Right cardiac atrium (tissue), 5 donors: ENCODE results near the gene NRP1. TPM values are rescaled to one million over a fixed set of nuclear protein-coding genes. Genes with fewer than 3 reads are reported as not detected.

Experiments
- ATAC-seq, 2 donors: fragments of 200-7000 bp; cut with Tn5 transposase; one replicate each; pipeline versions ENCODE4 v1.8.0 to v1.9.1; 2020; ENCODE audit warnings: moderate library complexity in 2 of 2, mild to moderate bottlenecking in 1 of 2
- DNase-seq, 3 donors: peaks; one replicate each; pipeline ENCODE4 v3.0.0-alpha.2; 2020
- H3K27ac ChIP-seq: one replicate; pipeline ENCODE4 v1.5.1; 2013; ENCODE audit warnings: mild to moderate bottlenecking, low read length, control low read depth, moderate library complexity
- H3K27me3 ChIP-seq: one replicate; pipeline ENCODE4 v1.6.1; 2013; ENCODE audit not compliant: control insufficient read depth, insufficient read depth
- H3K4me1 ChIP-seq: one replicate; pipeline ENCODE4 v1.6.1; 2013; ENCODE audit warnings: low read length; ENCODE audit not compliant: control insufficient read depth, insufficient read depth
- H3K4me3 ChIP-seq: one replicate; pipeline ENCODE4 v1.5.1; 2013; ENCODE audit warnings: low read length, control low read depth
- H3K9me3 ChIP-seq: one replicate; pipeline ENCODE4 v1.6.1; 2013; ENCODE audit warnings: low read length; ENCODE audit not compliant: control insufficient read depth
- WGBS: extraction: QIAGEN DNeasy Blood & Tissue Kit; methylation state at CpG from one replicate; pipeline ENCODE4 v1.1.7; 2013; 5-methylcytosine and 5-hydroxymethylcytosine counted together
- intact Hi-C, 4 donors: fragments of 100-400 bp; cut with DNase I; formaldehyde crosslinking; loops; one replicate each; pipeline versions ENCODE4 v1.11.0 to v1.14.0; 2022 to 2023
- polyA plus RNA-seq: library from polyadenylated mRNA; stranded (reverse); fragments of 200-250 nt; gene quantifications from one replicate; pipeline ENCODE4 v1.2.3, GENCODE V29; 2013
- total RNA-seq, 4 donors: library from RNA; stranded (reverse); fragmentation: NEBNext Ultra II Directional; extraction: Animal tissue kit (Norgen Biotek cat#: 25700); gene quantifications; one replicate each; pipeline ENCODE4 v1.2.1, GENCODE V29; 2021
- donor health status: healthy with polysubstance abuse.
- donor health status: DM: no; HTN: yes; CAD: no.
- donor health status: DM: no; HTN: no; CAD: no.
- donor health status: DM: no; HTN: yes; CAD: no; lungs with severe emphysema.
- donor health status: DM: yes; HTN: yes; CAD: no.

NRP1 gene
- total and polyA plus RNA-seq, 5 donors, result 37.7 to 98.8 (median 92.5) TPM

- no peaks in the 10 kb centered on the region for H3K9me3 ChIP-seq
- DNase-seq, result no peak
- intact Hi-C loops, result no loop called here
Observed at GRCh38 chr10:33157103-33157502, 177.4 kb downstream of the NRP1 start.

GRCh38 chr10:33155720-33156638 lies 178.5 kb downstream of the NRP1 start:
- H3K9me3 ChIP-seq, result no peaks in the 10 kb centered on the region
- ATAC-seq, result peak in 1 of 2 donors; percentile 45
- no peak for DNase-seq
- intact Hi-C loops, result no loop called here
- no peak overlapping the region for H3K4me3 ChIP-seq
- no peaks in the 10 kb centered on the region for H3K27me3 ChIP-seq
- H3K4me1 ChIP-seq, result peaks cover 4% of the 10 kb centered on the region
- peak overlapping the region; percentile 26 for H3K27ac ChIP-seq
- 68% methylated on average over 10 of the region's 10 CpGs for WGBS

More at GRCh38 chr10:33157103-33157502, 177.4 kb downstream of the NRP1 start:
- no peak overlapping the region for H3K4me3 ChIP-seq
- H3K27ac ChIP-seq, result no peak overlapping the region
- WGBS, result 80% methylated on average over 4 of the region's 4 CpGs
- no peak for ATAC-seq
- H3K27me3 ChIP-seq, result no peaks in the 10 kb centered on the region
- H3K4me1 ChIP-seq, result peaks cover 4% of the 10 kb centered on the region

GRCh38 chr10:33154590-33154989 lies 179.9 kb downstream of the NRP1 start:
- DNase-seq, result no peak
- H3K4me3 ChIP-seq, result no peak overlapping the region
- intact Hi-C loops, result no loop called here
- no peaks in the 10 kb centered on the region for H3K9me3 ChIP-seq
- 63% methylated on average over 5 of the region's 5 CpGs for WGBS
- ATAC-seq, result peak in 1 of 2 donors; percentile 20
- H3K4me1 ChIP-seq, result peaks cover 4% of the 10 kb centered on the region
- H3K27ac ChIP-seq, result no peak overlapping the region
- no peaks in the 10 kb centered on the region for H3K27me3 ChIP-seq

- ATAC-seq, result no peak
- intact Hi-C loops, result no loop called here
- no peak overlapping the region for H3K4me3 ChIP-seq
- 66% methylated on average over 3 of the region's 3 CpGs for WGBS
- peak overlapping the region; percentile 77 for H3K27ac ChIP-seq
- H3K27me3 ChIP-seq, result no peaks in the 10 kb centered on the region
- H3K4me1 ChIP-seq, result peaks cover 4% of the 10 kb centered on the region
- H3K9me3 ChIP-seq, result no peaks in the 10 kb centered on the region
- no peak for DNase-seq
Observed at GRCh38 chr10:33153968-33154327, 180.5 kb downstream of the NRP1 start.

GRCh38 chr10:33153251-33153967 lies 181.1 kb downstream of the NRP1 start:
- ATAC-seq (no peak), DNase-seq (no peak)
- H3K27me3 ChIP-seq, result no peaks in the 10 kb centered on the region
- peak overlapping the region; percentile 4 for H3K27ac ChIP-seq
- intact Hi-C loops, result no loop called here
- no peak overlapping the region for H3K4me3 ChIP-seq
- no peaks in the 10 kb centered on the region for H3K9me3 ChIP-seq
- 79% methylated on average over 8 of the region's 8 CpGs for WGBS
- peaks cover 4% of the 10 kb centered on the region for H3K4me1 ChIP-seq

- no peak for DNase-seq
- no peaks in the 10 kb centered on the region for H3K27me3 ChIP-seq
- H3K4me3 ChIP-seq, result no peak overlapping the region
- intact Hi-C loops, result no loop called here
- no peak for ATAC-seq
- 90% methylated on average over 4 of the region's 4 CpGs for WGBS
- no peaks in the 10 kb centered on the region for H3K9me3 ChIP-seq
- peaks cover 4% of the 10 kb centered on the region for H3K4me1 ChIP-seq
- H3K27ac ChIP-seq, result no peak overlapping the region
Observed at GRCh38 chr10:33152750-33153149, 181.7 kb downstream of the NRP1 start.

GRCh38 chr10:33152146-33152545 lies 182.3 kb downstream of the NRP1 start:
- WGBS, result 40% methylated on average over 7 of the region's 7 CpGs
- peak; percentile 59 to 86 (median 81) for DNase-seq
- ATAC-seq, result peak; percentile 82 to 89
- Histone ChIP-seq H3K4me3 (no peak overlapping the region), H3K9me3 (no peaks in the 10 kb centered on the region), H3K27ac (peak overlapping the region; percentile 23), H3K4me1 (peaks cover 4% of the 10 kb centered on the region), H3K27me3 (no peaks in the 10 kb centered on the region)
- intact Hi-C loops, result no loop called here

GRCh38 chr10:33151344-33151864 lies 183.1 kb downstream of the NRP1 start:
- H3K4me3 ChIP-seq, result no peak overlapping the region
- peaks cover 4% of the 10 kb centered on the region for H3K4me1 ChIP-seq
- H3K27ac ChIP-seq, result peak overlapping the region; percentile 74
- no peaks in the 10 kb centered on the region for H3K27me3 ChIP-seq
- intact Hi-C loops, result no loop called here
- ATAC-seq (no peak), DNase-seq (no peak)
- H3K9me3 ChIP-seq, result no peaks in the 10 kb centered on the region
- 93% methylated on average over 3 of the region's 3 CpGs for WGBS

- DNase-seq (no peak), ATAC-seq (no peak)
- peaks cover 4% of the 10 kb centered on the region for H3K4me1 ChIP-seq
Observed at GRCh38 chr10:33150889-33151288, 183.6 kb downstream of the NRP1 start.

GRCh38 chr10:33150146-33150545 lies 184.3 kb downstream of the NRP1 start:
- Histone ChIP-seq H3K9me3 (no peaks in the 10 kb centered on the region), H3K27ac (no peak overlapping the region), H3K27me3 (no peaks in the 10 kb centered on the region), H3K4me3 (no peak overlapping the region), H3K4me1 (peaks cover 4% of the 10 kb centered on the region)
- no peak for DNase-seq
- 28% methylated on average over 2 of the region's 2 CpGs for WGBS
- intact Hi-C loops, result no loop called here
- peak in 1 of 2 donors; percentile 23 for ATAC-seq

More at GRCh38 chr10:33150889-33151288, 183.6 kb downstream of the NRP1 start:
- 98% methylated on average over 1 of the region's 1 CpG for WGBS
- H3K27ac ChIP-seq, result no peak overlapping the region
- H3K27me3 ChIP-seq, result no peaks in the 10 kb centered on the region
- H3K9me3 ChIP-seq, result no peaks in the 10 kb centered on the region
- H3K4me3 ChIP-seq, result no peak overlapping the region
- intact Hi-C loops, result no loop called here

- no peak for ATAC-seq
- intact Hi-C loops, result no loop called here
Observed at GRCh38 chr10:33147013-33147310, 187.5 kb downstream of the NRP1 start.

More at GRCh38 chr10:33147013-33147310, 187.5 kb downstream of the NRP1 start:
- Histone ChIP-seq H3K27ac (no peak overlapping the region), H3K4me3 (no peak overlapping the region), H3K4me1 (no peaks in the 10 kb centered on the region), H3K27me3 (no peaks in the 10 kb centered on the region), H3K9me3 (no peaks in the 10 kb centered on the region)
- WGBS, result 88% methylated on average over 3 of the region's 3 CpGs
- no peak for DNase-seq
